ACHN (cell line): Measurements from ENCODE around the gene SLC41A1.

Experiments
- DNase-seq: peaks from one replicate; pipeline ENCODE4 v3.0.0-alpha.2; 2015
- in situ Hi-C: cut with HindIII; loops from 2 replicates; pipeline ENCODE4 v1.10.0; 2017; ENCODE audit warnings: low sequenced_read_pairs, low pct_ligation_motif_present, low pct_unique_long_range_greater_than_20kb

Gene SLC41A1

DNA sequence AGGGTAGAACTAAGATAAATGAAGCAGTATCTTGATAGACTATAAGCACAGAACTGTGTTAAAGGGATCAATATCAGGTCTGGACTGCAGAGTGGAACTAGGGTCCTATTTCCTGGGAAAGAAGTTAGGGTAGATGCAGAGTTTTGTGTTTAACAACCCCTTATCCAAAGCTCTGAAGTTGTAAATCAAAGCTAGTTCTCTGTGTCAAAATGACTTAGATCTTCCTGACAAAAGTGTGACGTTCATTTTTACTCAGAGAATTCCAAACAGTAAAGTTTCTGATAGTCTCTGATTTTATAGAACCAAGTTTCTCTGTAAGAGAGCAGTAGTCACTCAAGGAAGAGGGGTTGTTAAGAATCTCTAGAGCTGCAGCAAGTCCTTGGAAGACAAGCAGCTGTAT is 71.3 kb downstream of the SLC41A1 start:
- in situ Hi-C loops: no loop called here
- no peak for DNase-seq

DNA sequence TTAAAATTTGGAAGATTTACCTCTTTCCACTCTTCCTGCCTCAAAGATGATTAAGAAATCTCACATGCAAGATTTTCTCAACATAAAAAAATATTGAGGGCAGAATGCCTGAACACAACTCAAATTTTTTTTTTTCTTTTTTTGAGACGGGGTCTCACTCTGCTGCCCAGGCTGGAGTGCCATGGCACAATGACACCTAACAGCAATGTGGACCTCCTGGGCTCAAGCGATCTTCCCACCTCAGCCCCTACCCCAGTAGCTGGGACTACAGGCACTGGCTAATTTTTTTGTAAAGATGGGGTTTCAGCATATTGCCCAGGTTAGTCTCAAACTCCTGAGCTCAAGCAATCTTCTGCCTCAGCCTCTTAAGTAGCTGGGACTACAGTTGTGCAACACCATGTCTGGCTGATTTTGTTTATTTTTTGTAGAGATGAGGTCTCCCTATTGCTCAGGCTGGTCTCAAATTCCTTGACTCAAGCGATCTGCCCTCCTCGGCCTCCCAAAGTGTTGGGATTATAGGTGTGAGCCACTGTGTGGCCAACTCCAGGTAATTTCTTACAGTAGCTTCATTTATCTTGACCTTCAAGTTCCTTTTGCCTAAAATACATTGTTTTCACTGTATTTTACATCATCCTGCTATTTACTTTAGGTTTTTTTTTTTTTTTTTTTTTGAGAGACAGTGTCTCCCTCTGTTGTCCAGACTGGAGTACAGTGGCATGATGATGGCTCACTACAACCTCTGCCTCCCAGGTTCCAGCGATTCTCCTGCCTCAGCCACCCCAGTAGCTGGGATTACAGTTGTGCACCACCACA is 73.4 kb downstream of the SLC41A1 start:
- DNase-seq: no peak
- in situ Hi-C loops: no loop called here
